Measurements from ENCODE around the gene ZBTB20.

Gene ZBTB20

GRCh38 chr3:114447545-114447944, 699.5 kb downstream of the ZBTB20 start:
- TF ChIP-seq CTCF (IDR thresholded peaks at IDR 0.05; ENCODE audit: low read depth, low read length): no peak
- Histone ChIP-seq H3K9me3 (no peaks in the 10 kb centered on the region), H3K27me3 (no peaks in the 10 kb centered on the region), H3K36me3 (no peaks in the 10 kb centered on the region), H3K4me1 (no peaks in the 10 kb centered on the region; the same call in none of the 2 replicates), H3K4me3 (ENCODE audit: low read depth, low read length) (no peak overlapping the region)
- DNase-seq: no peak

GRCh38 chr3:114446600-114446999, 700.5 kb downstream of the ZBTB20 start:
- no peaks in the 10 kb centered on the region; the same call in none of the 2 replicates for H3K4me1 ChIP-seq
- DNase-seq: no peak
- no peaks in the 10 kb centered on the region for H3K27me3 ChIP-seq
- H3K36me3 ChIP-seq: no peaks in the 10 kb centered on the region
- no peak overlapping the region for H3K4me3 ChIP-seq (ENCODE audit: low read depth, low read length)
- no peaks in the 10 kb centered on the region for H3K9me3 ChIP-seq
- TF ChIP-seq CTCF (IDR thresholded peaks at IDR 0.05; ENCODE audit: low read depth, low read length): no peak

- Histone ChIP-seq H3K27me3 (no peaks in the 10 kb centered on the region), H3K9me3 (no peaks in the 10 kb centered on the region), H3K4me3 (ENCODE audit: low read depth, low read length) (no peak overlapping the region), H3K4me1 (peaks cover 7% of the 10 kb centered on the region), H3K36me3 (no peaks in the 10 kb centered on the region)
- DNase-seq: no peak
- TF ChIP-seq CTCF (IDR thresholded peaks at IDR 0.05; ENCODE audit: low read depth, low read length): no peak
Observed at GRCh38 chr3:114445233-114445632, 701.9 kb downstream of the ZBTB20 start.

GRCh38 chr3:114444216-114444615, 702.9 kb downstream of the ZBTB20 start:
- TF ChIP-seq CTCF (IDR thresholded peaks at IDR 0.05; ENCODE audit: low read depth, low read length): no peak
- Histone ChIP-seq H3K36me3 (no peaks in the 10 kb centered on the region), H3K4me3 (ENCODE audit: low read depth, low read length) (no peak overlapping the region), H3K27me3 (no peaks in the 10 kb centered on the region), H3K9me3 (no peaks in the 10 kb centered on the region), H3K4me1 (peaks cover 9% of the 10 kb centered on the region)
- DNase-seq: no peak

- Histone ChIP-seq H3K4me3 (ENCODE audit: low read depth, low read length) (no peak overlapping the region), H3K27me3 (no peaks in the 10 kb centered on the region), H3K9me3 (no peaks in the 10 kb centered on the region), H3K36me3 (no peaks in the 10 kb centered on the region), H3K4me1 (peaks cover 9% of the 10 kb centered on the region)
- TF ChIP-seq CTCF (IDR thresholded peaks at IDR 0.05; ENCODE audit: low read depth, low read length): no peak
- DNase-seq: no peak
Observed at GRCh38 chr3:114442246-114442645, 704.8 kb downstream of the ZBTB20 start.

- no peaks in the 10 kb centered on the region for H3K27me3 ChIP-seq
- no peaks in the 10 kb centered on the region for H3K36me3 ChIP-seq
- TF ChIP-seq CTCF (IDR thresholded peaks at IDR 0.05; ENCODE audit: low read depth, low read length): no peak
- DNase-seq: no peak
- peaks cover 9% of the 10 kb centered on the region for H3K4me1 ChIP-seq
- no peak overlapping the region for H3K4me3 ChIP-seq (ENCODE audit: low read depth, low read length)
- no peaks in the 10 kb centered on the region for H3K9me3 ChIP-seq
Observed at GRCh38 chr3:114441386-114441785, 705.7 kb downstream of the ZBTB20 start.
